Measurements from ENCODE around the gene NFIB. TPM values are rescaled to one million over a fixed set of nuclear protein-coding genes. Genes with fewer than 3 reads are reported as not detected.

The NFIB gene
- total RNA-seq, 1 experiment from 2014 or later = 14.3 TPM

- Histone ChIP-seq H3T11ph (ENCODE audit: low read length) (no peak overlapping the region), H3K23me2 (ENCODE audit: insufficient read length, low read depth, low read length, poor library complexity, severe bottlenecking) (no peaks in the 10 kb centered on the region), H3K27ac (ENCODE audit: insufficient read length, low read depth, low read length) (no peak overlapping the region), H2BK20ac (ENCODE audit: low read depth, low read length, poor library complexity, severe bottlenecking) (no peak overlapping the region), H2BK15ac (ENCODE audit: low read depth, low read length) (no peak overlapping the region), H3K4ac (ENCODE audit: low read depth, low read length) (no peak overlapping the region), H3K9ac (ENCODE audit: extremely low read depth, insufficient read length, low read length) (no peak overlapping the region), H3K9me3 (ENCODE audit: control insufficient read depth, low read depth, low read length) (no peaks in the 10 kb centered on the region), H3K4me2 (ENCODE audit: insufficient read depth, insufficient read length, low read length) (no peak overlapping the region), H3K56ac (ENCODE audit: insufficient read length, low read depth, low read length) (no peak overlapping the region), H3K4me1 (ENCODE audit: insufficient read depth, low read length) (no peaks in the 10 kb centered on the region), H3K23ac (ENCODE audit: insufficient read length, low read depth, low read length) (no peak overlapping the region), H2AFZ (ENCODE audit: low read length) (no peak overlapping the region), H2BK120ac (ENCODE audit: low read depth, low read length, poor library complexity, severe bottlenecking) (no peak overlapping the region), H3K18ac (ENCODE audit: insufficient read length, low read depth, low read length) (no peak overlapping the region), H4K8ac (replicated peaks; ENCODE audit: insufficient read length, low read depth, low read length) (no peak overlapping the region), H3K27me3 (ENCODE audit: insufficient read depth, low read length) (no peaks in the 10 kb centered on the region), H2AK5ac (ENCODE audit: insufficient read length, low read length) (no peak overlapping the region), H4K5ac (ENCODE audit: insufficient read length, low read depth, low read length) (no peak overlapping the region), H3K79me1 (ENCODE audit: insufficient read depth, low read depth, low read length, poor library complexity, severe bottlenecking) (no peaks in the 10 kb centered on the region), H3K14ac (ENCODE audit: insufficient read depth, low read length) (no peak overlapping the region), H3K79me2 (ENCODE audit: insufficient read depth, low read length) (no peaks in the 10 kb centered on the region), H4K20me1 (ENCODE audit: control insufficient read depth, insufficient read depth, insufficient read length) (no peaks in the 10 kb centered on the region), H4K91ac (ENCODE audit: insufficient read length, low read depth, low read length) (no peak overlapping the region), H2BK5ac (ENCODE audit: insufficient read length, low read length) (no peak overlapping the region), H2BK12ac (ENCODE audit: insufficient read length, low read depth, low read length) (no peak overlapping the region)
- H3K36me3 Mint-ChIP-seq (ENCODE audit: insufficient read depth in 1 of 3, low read depth in 3 of 3) = no peaks in the 10 kb centered on the region
- H3K27ac Mint-ChIP-seq = no peak overlapping the region; a peak in 2 of 7 replicates
- WGBS (ENCODE audit: extremely low coverage, insufficient read length, low lambda C conversion rate) = no CpG with 5 or more reads among the region's 1 CpG
- H3K4me1 Mint-ChIP-seq = peaks cover 3 to 8% of the 10 kb centered on the region in 2 experiments
- H3K4me3 Mint-ChIP-seq = no peak overlapping the region
- no peak for TF ChIP-seq CTCF (conservative IDR thresholded peaks at IDR 0.05)
- H3K9me3 Mint-ChIP-seq = no peaks in the 10 kb centered on the region
- DNase-seq = no peak
- no peaks in the 10 kb centered on the region for H3K27me3 Mint-ChIP-seq (ENCODE audit: low read depth)
These were observed 30.7 kb downstream of the NFIB start for GRCh38 chr9:14283276-14283675.

All from H9 (cell line).